Activated T-cell treated with anti-CD3 and anti-CD28 coated beads, Interleukin-2, amount 50 U/mL, for 24 hours (primary cell): ENCODE measurements around the gene MPI.

Experiments
- DNase-seq: peaks from one replicate; pipeline ENCODE4 v3.0.0-alpha.2; 2020
- H3K27ac Mint-ChIP-seq: 2 replicates; pipeline ENCODE4 v1.8.0; 2020; ENCODE audit warnings: mild to moderate bottlenecking, mixed read lengths
- H3K27me3 Mint-ChIP-seq: 2 replicates; pipeline ENCODE4 v1.8.0; 2020; ENCODE audit warnings: mixed read lengths
- H3K36me3 Mint-ChIP-seq: 2 replicates; pipeline ENCODE4 v1.8.0; 2020; ENCODE audit warnings: low read depth, mixed read lengths
- H3K4me1 Mint-ChIP-seq: 2 replicates; pipeline ENCODE4 v1.8.0; 2020; ENCODE audit warnings: low read depth, mixed read lengths
- H3K4me3 Mint-ChIP-seq: 2 replicates; pipeline ENCODE4 v1.8.0; 2020; ENCODE audit warnings: mild to moderate bottlenecking, moderate library complexity, mixed read lengths
- H3K9me3 Mint-ChIP-seq: 2 replicates; pipeline ENCODE4 v1.8.0; 2020; ENCODE audit warnings: mixed read lengths

MPI gene, protein sequence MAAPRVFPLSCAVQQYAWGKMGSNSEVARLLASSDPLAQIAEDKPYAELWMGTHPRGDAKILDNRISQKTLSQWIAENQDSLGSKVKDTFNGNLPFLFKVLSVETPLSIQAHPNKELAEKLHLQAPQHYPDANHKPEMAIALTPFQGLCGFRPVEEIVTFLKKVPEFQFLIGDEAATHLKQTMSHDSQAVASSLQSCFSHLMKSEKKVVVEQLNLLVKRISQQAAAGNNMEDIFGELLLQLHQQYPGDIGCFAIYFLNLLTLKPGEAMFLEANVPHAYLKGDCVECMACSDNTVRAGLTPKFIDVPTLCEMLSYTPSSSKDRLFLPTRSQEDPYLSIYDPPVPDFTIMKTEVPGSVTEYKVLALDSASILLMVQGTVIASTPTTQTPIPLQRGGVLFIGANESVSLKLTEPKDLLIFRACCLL

DNA sequence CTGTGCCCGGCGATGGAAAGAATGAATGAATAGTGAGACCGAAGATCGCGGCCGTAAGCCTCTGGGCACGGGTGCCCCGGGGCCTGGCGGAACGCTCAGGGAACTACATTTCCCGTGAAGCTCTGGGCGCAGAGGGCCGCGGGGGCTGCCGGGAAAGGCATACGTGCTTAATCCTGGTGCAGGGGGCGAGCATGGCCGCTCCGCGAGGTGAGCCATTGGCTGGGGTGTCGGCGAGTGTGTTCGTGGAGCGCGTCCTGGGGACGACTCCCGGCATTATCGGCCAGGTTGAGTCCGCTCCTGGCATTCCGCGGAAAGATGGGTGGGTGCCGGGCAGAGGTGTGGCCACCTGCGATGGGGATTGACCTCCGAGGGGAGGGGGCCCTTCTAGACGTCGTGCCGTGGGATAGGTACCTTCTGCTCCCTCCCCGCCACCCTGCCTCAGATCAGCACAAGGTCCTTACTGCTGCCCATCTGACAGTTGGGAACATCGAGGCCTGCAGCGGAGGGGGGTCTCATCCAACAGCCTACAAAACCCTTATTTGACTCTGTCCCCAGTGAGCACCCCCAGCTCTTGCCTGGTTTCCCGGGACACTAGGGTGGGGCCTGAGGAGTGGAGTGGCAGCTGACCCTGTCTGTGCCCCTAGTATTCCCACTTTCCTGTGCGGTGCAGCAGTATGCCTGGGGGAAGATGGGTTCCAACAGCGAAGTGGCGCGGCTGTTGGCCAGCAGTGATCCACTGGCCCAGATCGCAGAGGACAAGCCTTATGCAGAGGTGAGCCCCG, at the start of gene MPI:
MPI (plus strand) TSS at position 160 of the 782 bp plus-strand sequence; CDS start at position 192, 32 bp downstream.
- peaks cover 48% of the 10 kb centered on the region for H3K4me1 Mint-ChIP-seq
- peak within 1 kb of the TSS; percentile 97 for H3K27ac Mint-ChIP-seq

DNA sequence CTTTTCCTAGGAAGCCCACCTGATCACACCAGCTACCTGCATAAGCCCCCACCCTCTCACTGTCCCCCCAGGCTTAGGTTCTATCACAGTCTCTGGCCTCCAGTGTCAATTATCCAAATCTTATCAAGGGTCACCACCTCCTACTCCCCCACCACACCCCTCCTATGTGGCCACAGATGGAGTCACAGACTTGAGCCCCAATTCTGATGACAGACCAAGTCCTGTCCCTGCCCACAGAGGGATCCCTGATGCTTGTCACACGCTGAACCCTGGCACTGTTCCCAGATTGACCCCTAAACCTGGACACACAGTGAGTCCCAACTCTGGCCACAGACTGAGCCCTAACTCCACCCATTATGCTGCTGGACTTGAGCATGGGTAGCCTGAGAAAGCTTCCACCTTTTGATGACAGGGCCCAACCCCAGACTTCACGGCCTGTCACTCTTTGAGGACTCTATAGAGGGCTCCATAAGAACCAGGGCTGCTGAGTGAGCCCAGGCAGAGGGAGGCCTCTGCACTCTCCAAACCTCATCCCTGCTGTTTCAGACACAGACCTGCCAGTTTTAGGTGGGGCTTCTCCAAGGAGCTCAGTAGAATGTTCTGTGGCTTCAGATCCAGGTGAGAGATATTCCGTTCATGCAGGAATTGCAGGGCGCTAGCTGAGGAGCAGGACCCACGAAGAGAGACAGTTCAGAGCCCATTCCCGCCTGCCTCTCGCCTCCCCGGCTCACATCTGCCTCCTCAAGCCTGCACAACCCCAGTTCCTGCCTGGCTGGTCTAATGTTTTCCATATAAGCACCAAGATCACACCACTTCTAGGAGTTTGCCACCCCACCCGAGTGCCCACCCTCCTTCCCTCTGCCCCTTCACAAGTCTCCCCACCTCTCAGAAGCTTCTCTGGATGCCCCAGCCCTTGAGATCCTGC, 48.7 kb upstream of the MPI start:
- Mint-ChIP-seq H3K4me3 (peak overlapping the region; percentile 93), H3K27ac (peak overlapping the region; percentile 92), H3K4me1 (peaks cover 49% of the 10 kb centered on the region), H3K36me3 (peaks cover 77% of the 10 kb centered on the region), H3K27me3 (no peaks in the 10 kb centered on the region), H3K9me3 (no peaks in the 10 kb centered on the region)
- DNase-seq, result no peak

More for the DNA sequence above, at the start of gene MPI:
- no peaks in the 10 kb centered on the region for H3K27me3 Mint-ChIP-seq
- H3K4me3 Mint-ChIP-seq, result peak within 1 kb of the TSS; percentile 93
- H3K9me3 Mint-ChIP-seq, result no peaks in the 10 kb centered on the region
- DNase-seq, result peak; percentile 91
- peaks cover 40% of the 10 kb centered on the region for H3K36me3 Mint-ChIP-seq

DNA sequence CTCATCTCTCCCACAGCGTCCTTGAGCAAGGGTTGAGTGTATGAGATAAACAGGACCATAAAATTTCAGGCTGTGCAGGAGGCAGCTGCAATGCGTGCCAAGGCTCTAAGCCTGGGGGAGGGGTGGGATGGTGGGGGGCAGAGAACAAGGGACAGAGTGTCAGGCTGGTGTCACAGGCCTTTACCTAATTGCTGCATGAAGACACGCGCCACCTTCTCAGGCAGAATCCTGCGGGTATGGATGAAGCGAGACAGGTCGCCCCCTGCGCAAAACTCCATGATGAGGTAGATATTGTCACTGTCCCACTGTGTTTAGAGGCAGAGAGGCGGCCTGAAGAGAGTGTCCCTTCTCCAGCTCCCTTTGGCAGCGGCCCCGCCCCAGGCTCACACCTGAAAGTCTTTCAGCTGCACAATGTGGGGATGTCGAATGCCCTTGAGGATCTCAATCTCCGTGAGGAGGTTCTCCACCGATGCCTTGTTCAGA, 47.9 kb upstream of the MPI start:
- Mint-ChIP-seq H3K4me3 (peak overlapping the region; percentile 93), H3K4me1 (peaks cover 51% of the 10 kb centered on the region), H3K27ac (peak overlapping the region; percentile 92), H3K36me3 (peaks cover 75% of the 10 kb centered on the region), H3K27me3 (no peaks in the 10 kb centered on the region), H3K9me3 (no peaks in the 10 kb centered on the region)
- DNase-seq, result no peak

DNA sequence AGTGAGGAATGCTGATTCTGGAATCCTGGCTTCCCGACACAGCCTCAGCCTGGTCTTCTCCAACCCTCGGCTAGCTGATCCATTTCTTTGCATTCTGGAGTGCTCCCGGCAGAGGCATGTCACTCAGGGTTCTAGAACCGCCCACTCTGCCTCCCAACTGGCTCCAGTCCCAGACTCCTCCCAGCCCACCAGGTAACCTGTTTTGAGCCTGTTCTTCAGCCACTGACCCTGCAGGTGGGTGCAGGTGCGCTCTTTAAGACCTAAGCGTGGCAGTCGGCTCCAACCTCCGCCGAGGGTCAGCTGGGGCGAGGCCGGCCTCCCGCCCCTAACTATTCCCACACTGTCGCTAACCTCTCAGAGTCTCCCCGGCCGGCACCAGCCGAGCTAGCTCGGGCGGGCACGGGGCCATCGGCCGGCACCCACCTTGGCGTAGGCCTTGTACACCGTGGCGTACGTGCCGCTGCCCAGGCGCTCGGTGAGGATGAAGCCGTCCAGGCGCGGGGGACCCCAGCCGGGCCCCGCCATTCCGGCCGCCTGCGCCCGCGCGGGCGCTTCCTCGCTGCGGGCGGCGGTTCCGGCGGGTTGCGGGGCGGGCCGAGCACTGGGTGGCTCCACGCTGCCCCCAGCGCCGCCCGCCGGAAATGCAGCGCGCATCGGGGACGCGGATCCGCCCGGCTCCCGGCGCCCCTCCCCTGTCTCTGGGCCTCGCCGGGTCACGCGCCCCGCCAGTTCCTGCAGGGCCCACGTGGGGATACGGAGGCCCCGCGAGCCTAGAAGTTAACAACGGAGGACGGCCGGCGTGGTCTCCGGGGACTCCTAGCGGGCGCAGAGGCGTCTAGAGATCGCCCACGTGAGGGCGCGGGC, 47.0 kb upstream of the MPI start, which contains the start of gene ULK3:
ULK3 (minus strand) TSS at position 576 of the 864 bp plus-strand sequence; CDS start at position 525, 51 bp downstream.
- peaks cover 52% of the 10 kb centered on the region for H3K4me1 Mint-ChIP-seq
- no peaks in the 10 kb centered on the region for H3K9me3 Mint-ChIP-seq
- peak within 1 kb of the TSS; percentile 93 for H3K4me3 Mint-ChIP-seq
- peaks cover 76% of the 10 kb centered on the region for H3K36me3 Mint-ChIP-seq
- peak; percentile 96 for DNase-seq
- H3K27ac Mint-ChIP-seq, result peak within 1 kb of the TSS; percentile 92
- H3K27me3 Mint-ChIP-seq, result no peaks in the 10 kb centered on the region

DNA sequence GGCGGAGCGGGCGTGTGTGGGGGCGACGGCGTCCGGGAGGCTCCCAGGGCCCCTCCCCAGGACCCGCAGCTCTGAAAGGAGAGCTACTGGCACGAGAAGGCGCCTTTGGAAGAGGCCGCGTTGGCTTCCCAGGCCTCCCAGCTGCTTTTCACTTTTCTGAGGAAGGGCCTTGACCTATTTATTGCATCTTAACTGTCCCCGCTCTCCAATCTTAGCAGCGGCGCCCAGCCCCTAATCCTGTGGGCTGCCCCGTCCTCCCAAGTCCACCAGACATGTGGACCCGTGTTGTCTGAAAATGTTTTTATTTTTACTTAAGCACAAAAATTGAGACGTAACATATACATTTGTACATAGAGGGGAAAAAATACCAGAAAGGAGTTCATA, 46.4 kb upstream of the MPI start:
- Mint-ChIP-seq H3K27ac (peak overlapping the region; percentile 91), H3K36me3 (peaks cover 79% of the 10 kb centered on the region), H3K4me3 (peak overlapping the region; percentile 93), H3K4me1 (peaks cover 52% of the 10 kb centered on the region), H3K9me3 (no peaks in the 10 kb centered on the region), H3K27me3 (no peaks in the 10 kb centered on the region)
- DNase-seq, result no peak

DNA sequence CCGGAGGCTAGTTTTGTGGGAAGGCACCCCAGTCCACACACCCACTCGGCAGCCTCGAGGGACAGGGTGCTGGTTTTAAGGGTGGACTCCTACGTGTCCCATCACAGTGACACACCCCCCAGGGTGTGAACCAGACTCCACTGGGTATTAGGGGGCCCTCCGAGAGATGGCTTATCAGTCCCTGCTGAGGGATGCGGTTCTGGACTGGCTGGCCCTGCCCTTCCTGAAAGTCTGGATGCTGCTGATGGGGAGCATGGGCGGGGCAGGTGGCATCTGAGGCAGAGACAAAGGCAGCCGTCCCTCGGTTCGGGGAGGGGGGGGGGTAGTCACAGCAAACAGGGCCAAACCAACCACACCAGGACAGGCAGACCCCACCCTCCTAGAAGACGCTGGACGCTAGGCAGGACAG, 45.9 kb upstream of the MPI start:
- Mint-ChIP-seq H3K9me3 (no peaks in the 10 kb centered on the region), H3K27me3 (no peaks in the 10 kb centered on the region), H3K27ac (peak overlapping the region; percentile 91), H3K4me1 (peaks cover 52% of the 10 kb centered on the region), H3K36me3 (peaks cover 79% of the 10 kb centered on the region), H3K4me3 (peak overlapping the region; percentile 93)
- peak; percentile 56 for DNase-seq

DNA sequence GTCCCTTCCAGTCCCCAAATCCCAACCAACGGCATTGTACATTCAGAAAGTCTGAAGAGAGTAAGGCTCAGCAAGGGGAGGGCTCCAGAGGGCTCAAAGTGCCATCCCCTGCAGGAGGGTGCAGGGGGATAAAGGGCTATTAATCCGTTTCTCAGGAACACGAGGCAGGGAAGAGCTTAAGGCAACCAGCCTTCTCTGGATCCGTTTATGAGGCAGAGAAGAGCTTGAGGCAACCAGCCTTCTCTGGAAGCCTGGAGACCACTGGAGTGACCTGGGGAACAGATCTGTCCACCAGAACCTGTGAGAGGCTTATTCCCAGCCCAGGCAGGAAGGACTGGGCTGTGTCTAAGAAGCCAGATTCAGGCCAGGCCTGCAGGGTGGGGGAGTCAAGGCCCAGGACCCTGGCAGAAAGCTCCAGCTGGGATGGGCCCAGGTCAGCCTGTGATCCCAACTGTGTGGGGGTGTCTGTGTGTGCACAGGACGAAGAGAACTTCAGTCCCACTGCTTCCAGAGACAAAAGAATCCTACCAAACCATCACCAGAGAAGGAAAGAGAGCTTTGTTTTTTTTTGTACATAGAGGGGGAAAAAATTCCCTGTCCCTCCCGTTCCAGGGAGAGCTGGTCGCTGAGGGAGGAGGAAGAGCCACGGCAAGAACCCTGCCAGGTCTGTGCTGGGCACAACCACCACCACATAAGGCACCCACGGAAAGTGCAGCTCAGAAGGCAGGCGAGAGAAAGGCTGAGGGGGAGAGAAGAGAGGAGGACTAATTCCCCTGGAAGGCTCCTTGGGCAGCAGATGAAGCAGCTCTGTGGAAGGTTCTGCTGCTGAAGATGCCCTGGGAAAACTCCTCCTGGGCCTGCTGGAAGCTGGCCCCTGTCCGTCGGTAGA, 45.3 kb upstream of the MPI start:
- Mint-ChIP-seq H3K4me1 (peaks cover 52% of the 10 kb centered on the region), H3K4me3 (peak overlapping the region; percentile 93), H3K36me3 (peaks cover 79% of the 10 kb centered on the region), H3K27me3 (no peaks in the 10 kb centered on the region), H3K9me3 (no peaks in the 10 kb centered on the region), H3K27ac (peak overlapping the region; percentile 91)
- DNase-seq, result peak; percentile 46

DNA sequence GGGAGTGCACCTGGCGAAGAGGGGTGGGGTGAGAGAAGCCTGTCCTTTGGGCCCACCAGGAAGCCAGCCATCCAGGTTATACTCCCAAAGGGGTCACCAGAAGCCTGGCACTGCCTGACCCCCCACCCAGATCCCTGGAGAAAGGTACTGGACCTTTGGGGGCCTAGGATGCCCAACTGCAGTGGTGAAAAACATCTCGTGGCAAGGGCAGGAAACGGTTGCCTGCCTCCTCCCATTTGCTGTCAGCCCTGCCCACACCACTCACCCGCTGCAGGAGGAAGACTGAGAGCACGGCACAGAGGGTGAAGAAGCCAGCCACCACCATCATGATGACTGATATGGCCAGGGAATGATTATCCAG, 44.7 kb upstream of the MPI start:
- peaks cover 51% of the 10 kb centered on the region for H3K4me1 Mint-ChIP-seq
- H3K36me3 Mint-ChIP-seq, result peaks cover 80% of the 10 kb centered on the region
- DNase-seq, result peak; percentile 78
- H3K4me3 Mint-ChIP-seq, result peak overlapping the region; percentile 93
- no peaks in the 10 kb centered on the region for H3K9me3 Mint-ChIP-seq
- no peaks in the 10 kb centered on the region for H3K27me3 Mint-ChIP-seq
- H3K27ac Mint-ChIP-seq, result peak overlapping the region; percentile 91

DNA sequence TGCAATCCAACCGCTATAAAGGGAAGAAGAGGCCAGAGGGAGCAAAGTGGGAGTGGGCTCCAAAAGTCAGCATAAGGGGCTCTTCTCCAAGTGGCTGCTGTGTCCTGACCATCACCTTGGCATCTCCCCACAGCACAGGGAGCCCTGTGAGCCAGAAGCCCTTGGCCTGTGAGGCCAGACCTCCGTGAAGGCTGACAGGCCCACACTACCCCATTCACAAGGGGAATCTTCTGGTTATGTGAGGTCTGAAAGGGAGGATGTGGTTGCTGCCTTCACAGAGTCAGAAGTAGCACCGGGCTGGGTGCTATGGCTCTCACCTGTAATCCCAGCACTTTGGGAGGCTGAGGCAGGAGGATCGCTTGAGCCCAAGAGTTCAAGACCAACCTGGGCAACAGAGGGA, 44.3 kb upstream of the MPI start:
- DNase-seq, result no peak
- H3K36me3 Mint-ChIP-seq, result peaks cover 80% of the 10 kb centered on the region
- H3K4me3 Mint-ChIP-seq, result peak overlapping the region; percentile 93
- H3K27ac Mint-ChIP-seq, result peak overlapping the region; percentile 91
- H3K4me1 Mint-ChIP-seq, result peaks cover 50% of the 10 kb centered on the region
- no peaks in the 10 kb centered on the region for H3K27me3 Mint-ChIP-seq
- H3K9me3 Mint-ChIP-seq, result no peaks in the 10 kb centered on the region

DNA sequence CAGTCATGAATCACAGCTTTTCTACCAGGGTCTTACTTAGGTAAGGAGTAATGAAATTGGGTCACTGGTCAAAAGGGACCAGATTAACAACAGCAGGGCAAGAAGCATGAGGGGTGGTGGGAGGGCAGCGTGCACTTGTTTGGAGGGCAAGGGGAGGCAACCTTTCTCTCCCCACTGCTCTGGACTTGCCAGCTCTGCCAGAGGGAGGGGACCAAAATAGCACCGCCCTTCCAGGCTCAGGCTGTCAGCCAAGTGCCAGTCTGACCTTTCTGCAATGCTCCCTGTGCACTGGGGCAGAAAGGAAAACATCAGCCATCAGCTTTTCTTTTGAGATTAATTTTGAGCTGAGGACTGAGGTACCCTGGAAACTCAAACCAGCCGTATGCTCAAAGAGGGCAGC, 42.4 kb upstream of the MPI start:
- Mint-ChIP-seq H3K27me3 (no peaks in the 10 kb centered on the region), H3K27ac (peak overlapping the region; percentile 44), H3K4me1 (peaks cover 31% of the 10 kb centered on the region), H3K36me3 (peaks cover 81% of the 10 kb centered on the region), H3K4me3 (no peak overlapping the region), H3K9me3 (no peaks in the 10 kb centered on the region)
- no peak for DNase-seq

DNA sequence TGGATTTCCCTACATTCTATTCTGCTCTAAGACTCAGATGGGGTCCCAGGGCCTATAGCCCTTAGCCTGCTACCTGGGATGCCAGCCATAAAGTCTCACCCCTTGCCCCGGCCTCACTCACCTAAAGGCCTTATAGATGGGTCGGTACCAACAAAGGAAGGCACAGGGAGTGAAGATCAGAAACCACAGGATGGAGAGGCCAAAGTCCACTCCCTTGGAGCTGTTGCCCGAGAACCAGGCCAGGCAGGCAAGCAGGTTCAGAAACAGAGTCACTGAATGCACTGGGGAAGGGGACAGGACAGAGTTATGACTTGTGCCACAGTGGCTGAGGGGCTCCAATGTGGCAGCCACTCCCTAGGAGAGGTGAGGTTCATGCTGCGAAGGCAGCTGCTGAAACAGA, 39.4 kb upstream of the MPI start:
- H3K4me1 Mint-ChIP-seq, result peaks cover 9% of the 10 kb centered on the region
- no peak overlapping the region for H3K27ac Mint-ChIP-seq
- no peaks in the 10 kb centered on the region for H3K27me3 Mint-ChIP-seq
- H3K4me3 Mint-ChIP-seq, result no peak overlapping the region
- DNase-seq, result no peak
- no peaks in the 10 kb centered on the region for H3K9me3 Mint-ChIP-seq
- H3K36me3 Mint-ChIP-seq, result peaks cover 85% of the 10 kb centered on the region

DNA sequence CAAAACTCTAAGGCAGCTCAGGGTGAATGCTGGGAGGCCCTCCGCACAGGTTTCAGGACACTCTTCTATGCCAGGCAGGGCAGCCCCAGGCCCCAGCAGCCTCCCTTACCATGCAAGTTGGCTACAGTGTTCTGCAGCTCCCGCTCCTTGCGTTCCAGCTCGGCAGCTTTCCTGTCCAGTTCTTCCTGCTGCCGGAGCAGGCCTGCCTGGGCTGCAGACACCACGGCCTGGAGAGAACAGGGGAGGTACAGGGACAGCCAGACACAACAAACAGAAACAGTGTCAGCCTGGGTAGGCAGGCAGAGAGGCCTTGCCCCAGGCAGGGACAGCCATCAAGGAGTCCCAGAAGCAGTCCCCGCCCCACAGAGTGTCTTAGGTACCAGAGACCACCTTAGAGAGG, 37.9 kb upstream of the MPI start:
- Mint-ChIP-seq H3K9me3 (no peaks in the 10 kb centered on the region), H3K4me1 (peaks cover 9% of the 10 kb centered on the region), H3K36me3 (peaks cover 81% of the 10 kb centered on the region), H3K27me3 (no peaks in the 10 kb centered on the region), H3K4me3 (no peak overlapping the region), H3K27ac (peak overlapping the region; percentile 69)
- no peak for DNase-seq
